Stimulated activated CD8-positive, alpha-beta memory T cell treated with anti-CD3 and anti-CD28 coated beads, Interleukin-7, amount 100 ng/mL, for 24 hours (primary cell): Measurements from ENCODE around the gene AP2A2.

ENCODE experiments used
- DNase-seq: peaks from one replicate; pipeline ENCODE4 v3.0.0-alpha.2; 2020; ENCODE audit warnings: low read depth

Gene AP2A2

DNA sequence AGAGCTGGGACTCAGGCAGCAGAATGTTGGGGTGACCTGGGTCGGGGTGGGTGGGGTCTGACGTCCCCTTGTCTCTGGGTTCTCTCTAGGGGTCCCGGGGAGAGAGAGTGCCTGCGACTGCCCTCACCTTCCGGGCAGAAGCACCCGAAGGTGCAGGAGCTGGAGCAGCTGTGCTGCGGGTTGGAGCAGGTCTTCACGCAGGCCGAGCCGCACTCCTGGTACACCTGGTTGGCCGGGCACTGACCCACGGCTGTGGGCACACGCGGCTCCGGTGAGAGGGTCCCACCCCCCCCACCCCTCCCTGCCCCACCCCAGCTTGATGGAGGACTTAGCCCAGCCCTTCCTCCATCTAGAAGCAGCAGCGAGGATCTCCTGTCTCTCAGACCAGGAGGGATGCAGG, 104.4 kb downstream of the AP2A2 start:
- DNase-seq: no peak

DNA sequence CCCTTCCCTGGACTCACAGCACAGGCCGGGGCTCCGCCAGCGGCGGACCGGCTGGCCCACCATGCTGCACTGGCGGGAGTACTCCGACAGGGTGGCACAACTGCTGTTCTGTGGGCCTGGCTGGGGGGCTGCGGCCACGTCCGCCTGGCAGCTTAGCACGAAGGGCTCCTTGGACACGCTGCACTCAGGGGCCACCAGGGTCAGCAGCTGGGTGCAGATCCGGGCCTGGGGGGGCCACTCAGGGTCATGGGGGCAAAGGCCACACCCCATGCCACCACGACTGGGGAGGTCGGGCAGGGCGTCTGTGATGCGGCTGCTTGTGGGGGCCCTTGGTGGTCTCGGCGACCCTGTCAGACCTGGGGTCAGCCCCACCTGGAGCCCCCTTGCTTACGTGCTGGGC, 104.9 kb downstream of the AP2A2 start:
- no peak for DNase-seq

DNA sequence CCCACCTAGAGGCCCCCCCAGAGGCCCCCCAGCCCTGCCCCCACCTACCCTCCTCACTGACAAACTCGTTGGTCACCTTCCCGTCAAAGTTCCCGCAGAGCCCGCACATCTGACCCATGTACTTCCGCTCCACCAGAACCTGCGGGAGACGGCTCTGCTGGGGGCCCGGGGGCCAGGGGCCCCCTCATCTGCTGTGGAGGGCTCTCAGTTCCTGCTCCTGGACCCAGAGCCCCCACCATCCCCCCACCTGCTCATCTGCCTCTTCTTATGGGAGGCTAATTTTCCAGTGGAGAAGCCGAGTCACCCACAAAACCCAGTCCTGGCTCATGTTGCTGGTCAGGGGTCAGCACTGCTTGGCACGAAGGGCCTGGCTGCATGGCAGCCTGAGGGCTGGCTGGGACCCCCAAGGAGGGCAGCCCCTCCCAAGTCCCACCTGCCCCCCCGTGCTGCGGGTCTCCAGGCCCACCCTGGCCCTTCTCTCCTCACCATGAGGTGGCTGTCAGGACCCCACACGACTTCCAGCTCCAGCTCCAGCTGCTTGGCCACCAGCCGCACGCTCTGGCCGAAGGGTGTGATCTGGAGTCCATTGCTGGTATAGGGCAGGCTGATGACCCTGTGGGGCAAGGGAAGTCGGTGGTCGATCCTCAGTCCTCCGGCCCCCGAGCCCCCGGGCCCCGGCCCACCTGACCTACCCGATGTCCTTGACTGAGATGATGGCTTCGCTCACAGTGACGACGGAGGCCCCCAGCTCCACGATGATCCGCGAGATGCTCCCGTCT, 105.6 kb downstream of the AP2A2 start:
- no peak for DNase-seq

DNA sequence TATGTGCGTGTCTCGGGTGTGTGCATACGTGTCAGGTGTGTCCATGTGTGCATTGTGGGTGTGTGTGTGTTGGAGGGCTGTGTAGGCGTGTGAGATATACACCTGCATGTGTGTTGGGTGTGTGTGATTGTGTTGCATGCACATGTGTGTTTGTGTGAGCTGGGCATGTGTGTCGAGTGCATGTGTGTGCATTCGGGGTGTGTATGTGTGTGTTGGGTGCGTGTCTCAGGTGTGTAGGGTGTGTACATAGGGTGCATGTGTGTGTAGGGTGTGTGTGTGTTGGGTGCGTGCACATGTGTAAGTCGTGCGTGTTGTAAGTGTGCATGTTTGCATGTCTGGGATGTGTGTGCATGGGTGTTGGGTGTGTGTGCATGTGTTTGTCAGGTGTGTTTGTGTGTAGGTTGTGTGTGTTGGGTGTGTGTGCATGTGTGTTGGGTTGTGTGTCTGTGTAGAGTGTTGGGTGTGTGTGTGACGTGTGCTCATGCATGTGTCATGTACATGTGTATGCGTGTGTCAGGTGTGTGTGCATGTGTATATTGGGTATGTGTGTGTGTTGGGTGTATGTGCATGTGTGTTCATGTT, 106.7 kb downstream of the AP2A2 start:
- no peak for DNase-seq

DNA sequence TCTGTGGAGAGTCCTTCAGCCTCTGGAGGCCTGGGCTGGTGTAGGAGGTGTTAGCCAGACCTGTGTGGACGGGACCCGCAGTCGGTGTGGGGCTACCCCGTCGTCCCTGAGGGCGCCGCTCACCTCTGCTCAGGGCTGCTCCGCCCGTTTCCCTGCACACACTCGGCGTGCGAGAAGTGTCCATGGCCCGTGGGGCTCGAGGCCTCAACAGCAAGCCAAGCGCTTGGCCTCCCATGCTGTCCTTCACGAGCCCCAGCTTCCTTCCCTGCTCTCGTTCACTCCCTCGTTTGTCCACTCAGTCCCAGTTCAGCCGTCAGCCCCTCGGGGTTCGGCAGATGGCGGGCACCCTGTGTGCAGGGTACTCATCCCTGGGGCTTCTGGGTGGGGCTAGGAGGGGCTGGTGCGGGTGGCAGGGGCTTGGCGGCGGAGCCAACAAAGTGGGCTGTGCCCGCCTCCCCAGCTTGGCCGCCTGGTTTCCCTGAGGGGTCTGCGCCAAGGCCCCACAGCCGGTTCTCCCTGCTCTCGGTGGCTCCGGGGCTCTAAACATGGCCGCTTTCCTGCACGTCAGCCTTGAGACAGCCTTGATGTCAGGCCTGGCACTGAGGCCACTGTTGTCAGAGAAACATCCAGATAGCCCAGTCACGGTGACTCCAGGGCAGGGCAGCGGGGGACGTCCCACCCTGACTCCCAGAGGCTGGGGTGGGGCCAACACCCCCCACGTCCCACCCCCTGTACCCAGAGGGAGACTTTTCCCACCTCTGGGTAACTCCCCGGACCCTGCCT, 107.5 kb downstream of the AP2A2 start:
- DNase-seq: no peak

DNA sequence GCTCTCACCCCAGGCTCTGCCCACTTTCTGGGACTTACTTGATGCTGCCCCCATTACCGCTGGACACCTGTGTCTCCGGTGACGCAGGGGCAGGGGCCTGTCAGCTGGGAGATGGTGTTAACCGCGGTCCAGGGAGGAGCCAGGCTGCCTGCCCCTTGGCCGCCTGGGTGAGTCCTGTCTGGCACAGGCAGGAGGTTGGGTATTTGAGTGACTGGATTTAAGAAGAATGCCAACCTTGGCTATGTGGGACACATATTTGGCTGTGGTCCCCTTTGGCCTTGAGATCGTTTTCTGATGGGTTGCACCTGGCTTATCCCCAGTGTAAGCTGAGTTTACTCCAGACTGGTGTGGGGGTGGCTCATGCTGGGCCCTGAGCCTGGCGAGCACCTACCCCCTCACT, 108.3 kb downstream of the AP2A2 start:
- no peak for DNase-seq

DNA sequence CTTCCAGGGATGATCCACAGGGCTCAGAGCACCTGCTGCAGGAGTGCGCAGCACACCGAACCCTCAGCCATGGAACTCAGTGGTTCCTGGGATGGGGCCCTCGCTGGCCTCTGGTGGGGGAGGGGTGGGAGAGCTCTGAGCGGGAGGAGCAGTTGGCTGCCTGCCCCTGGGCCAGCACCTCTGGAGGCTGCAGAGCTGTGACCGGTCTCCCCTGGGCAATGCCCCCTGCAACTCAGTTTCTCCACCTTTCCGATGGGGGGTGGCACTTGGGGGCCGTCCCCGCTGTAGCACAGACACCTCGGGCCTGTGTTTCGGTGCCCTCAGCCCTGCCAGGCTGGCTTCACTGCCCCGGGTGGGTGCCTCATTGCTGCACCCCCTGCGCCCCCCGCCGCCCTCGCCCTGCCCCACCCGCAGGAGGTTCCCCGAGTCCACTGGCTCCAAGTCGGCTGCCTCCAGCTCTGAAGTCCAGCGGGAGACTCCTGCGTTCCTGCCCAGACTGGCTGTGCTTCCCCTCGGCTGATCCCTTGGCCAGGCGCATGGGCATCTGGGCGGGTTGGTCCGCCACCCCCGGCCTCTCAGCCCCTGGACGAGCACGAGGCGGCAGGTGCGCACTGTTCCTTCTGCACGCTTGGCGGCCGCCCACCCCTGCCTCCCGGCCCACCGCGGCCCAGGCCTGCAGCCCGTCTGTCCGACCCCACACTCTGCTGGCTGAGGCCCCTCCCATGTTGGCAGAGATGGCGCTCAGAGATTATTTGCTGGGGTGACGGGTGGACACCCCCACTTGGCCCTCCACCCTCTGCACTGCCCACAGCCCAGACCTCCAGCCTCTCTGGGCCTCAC, 109.0 kb downstream of the AP2A2 start:
- DNase-seq: no peak

DNA sequence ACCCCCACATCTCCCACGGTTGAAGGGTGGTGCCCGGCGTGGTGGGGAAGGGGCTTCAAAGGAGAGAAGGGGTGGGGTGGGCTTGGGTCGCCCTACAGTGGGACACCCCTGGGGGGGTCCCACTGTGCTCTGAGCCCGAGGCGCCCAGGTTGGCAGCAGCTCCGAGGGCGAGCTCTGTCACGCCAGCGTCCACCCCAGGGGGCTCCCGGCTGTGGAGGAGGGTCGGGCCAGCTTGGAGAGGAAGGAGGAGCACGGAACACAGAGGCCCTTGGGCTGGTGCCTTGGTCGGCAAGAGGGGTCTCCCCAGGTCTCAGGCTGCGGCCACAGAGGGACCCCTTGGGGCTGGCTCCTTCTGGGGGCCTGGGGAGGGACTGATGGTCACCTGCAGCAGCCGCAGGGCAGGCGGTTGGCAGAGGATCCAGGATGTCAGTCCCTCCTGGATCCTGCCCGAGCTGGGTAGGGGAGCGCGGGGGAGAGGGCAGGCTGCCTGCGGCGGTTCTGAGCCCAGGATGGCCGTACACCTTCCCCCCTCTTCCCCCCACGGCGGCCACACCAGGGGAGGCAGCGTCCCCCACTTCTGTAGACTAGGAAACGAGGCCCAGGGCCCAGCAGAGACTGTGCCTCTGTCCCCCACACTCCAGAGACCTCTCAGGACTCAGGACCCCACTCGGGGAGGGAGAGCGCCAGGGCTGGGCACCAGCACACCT, 110.1 kb downstream of the AP2A2 start:
- no peak for DNase-seq

GRCh38 chr11:1036303-1036923, 110.7 kb downstream of the AP2A2 start, which contains the start of gene MUC6:
TSS of gene MUC6 (minus strand) at chr11:1036718. CDS start at chr11:1036655, 63 bp downstream.
- no peak for DNase-seq

DNA sequence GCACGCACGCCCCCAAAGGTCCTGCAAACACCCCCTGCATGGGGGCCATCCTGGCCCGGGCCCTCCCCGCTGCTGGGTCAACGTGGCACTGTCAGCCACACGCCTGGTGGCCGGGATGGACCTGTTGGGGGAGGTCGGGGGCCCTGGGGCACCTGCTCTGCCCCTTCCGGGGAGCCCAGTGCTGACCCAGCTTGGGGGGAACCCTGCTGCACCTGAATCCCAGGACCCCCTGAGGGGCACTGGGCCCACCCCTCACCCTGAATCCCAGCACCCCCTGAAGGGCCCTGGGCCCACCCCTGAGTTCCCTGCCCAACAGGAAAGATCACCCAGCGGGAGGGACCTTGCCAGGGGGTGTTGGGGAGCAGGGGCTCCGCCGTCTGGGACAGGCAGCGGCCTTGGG, 111.3 kb downstream of the AP2A2 start:
- DNase-seq: no peak

- DNase-seq: no peak
Observed at GRCh38 chr11:1037506-1038055, 111.9 kb downstream of the AP2A2 start.

GRCh38 chr11:1038361-1038760, 112.7 kb downstream of the AP2A2 start:
- no peak for DNase-seq

GRCh38 chr11:1038921-1039320, 113.3 kb downstream of the AP2A2 start:
- DNase-seq: no peak

GRCh38 chr11:1039481-1040427, 114.1 kb downstream of the AP2A2 start:
- no peak for DNase-seq

- DNase-seq: no peak
Observed at GRCh38 chr11:1040428-1041148, 114.9 kb downstream of the AP2A2 start.

DNA sequence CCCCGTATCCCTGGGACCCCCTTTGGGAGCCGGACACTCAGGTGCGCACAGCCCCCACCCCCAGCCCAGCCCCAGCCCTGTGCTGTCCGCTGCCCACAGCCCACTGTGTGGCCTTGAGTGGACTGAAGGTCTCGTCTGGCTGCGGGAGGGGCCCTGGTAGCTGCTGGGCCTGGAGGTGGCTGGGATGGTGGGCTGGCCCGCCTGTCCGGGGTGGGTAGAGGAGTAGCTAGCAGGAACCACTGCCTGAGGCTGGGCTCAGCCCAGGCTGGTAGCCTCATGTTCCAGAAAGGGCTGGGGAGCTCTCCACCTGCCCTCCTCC, 115.4 kb downstream of the AP2A2 start:
- DNase-seq: no peak

DNA sequence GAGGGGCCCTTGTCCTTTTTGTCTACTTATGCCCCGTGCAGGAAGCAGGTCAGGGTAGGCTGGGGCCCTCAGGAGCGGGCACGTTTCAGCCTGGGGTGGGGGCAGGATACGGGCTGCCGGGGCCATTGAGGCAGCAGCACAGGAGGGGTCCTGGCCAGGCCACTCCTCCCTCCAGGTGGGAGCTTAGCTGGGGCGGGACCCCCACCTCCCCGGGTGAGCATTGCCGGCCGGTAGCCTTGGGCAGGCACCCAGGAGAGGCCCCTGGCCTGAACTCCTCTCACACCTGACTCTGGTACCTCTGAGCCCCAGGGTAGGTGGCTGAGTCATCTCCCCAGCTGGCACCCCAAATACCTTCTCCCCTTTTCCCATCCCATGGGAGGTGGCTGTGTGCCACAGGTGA, 115.8 kb downstream of the AP2A2 start:
- no peak for DNase-seq

DNA sequence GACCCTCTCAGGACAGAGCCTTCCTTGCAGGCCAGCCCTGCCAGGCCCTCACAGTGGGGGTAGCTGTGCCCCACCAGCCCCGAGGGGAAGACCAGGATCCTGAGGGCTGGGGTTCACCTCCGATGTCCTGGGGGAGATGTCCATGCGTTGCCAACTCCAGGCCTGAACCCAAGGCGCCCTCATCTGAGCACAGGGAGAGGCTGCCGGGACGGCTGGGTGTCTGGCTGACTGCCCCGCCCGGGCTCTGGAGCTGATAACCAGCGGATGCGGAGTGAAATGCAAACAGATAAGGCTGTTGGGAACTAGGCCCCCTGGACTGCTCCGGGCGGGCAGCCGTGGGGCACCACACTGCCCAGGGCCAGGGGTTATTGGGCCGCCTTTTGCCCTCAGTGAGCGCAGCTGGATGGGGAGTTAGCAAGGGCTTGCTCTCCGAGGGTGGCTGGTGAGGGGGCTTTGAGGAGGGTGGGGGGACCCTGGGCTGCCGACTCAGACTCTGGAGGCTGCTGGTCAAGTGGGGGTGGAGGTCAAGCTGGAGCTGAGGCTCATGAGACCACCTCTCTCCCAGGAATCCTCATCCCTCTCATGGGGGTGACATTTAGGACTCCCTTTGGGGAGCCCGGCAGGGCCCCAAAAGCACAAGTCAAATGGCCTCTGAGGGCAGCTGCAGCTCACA, 116.4 kb downstream of the AP2A2 start:
- no peak for DNase-seq
